Stimulated activated CD4-positive, alpha-beta T cell treated with anti-CD3 and anti-CD28 coated beads, Interleukin-4, amount 100 ng/mL, for 4 hours (primary cell): Measurements from ENCODE around the gene PRKX.
"Not testable (repeated sequence)": the region's sequence is repeated elsewhere in the genome, so short reads cannot be mapped to it uniquely, and the experiment has no call there.

Source experiments
- DNase-seq, 2 experiments: peaks; one replicate each; pipeline ENCODE4 v3.0.0-alpha.2; 2020

PRKX gene

DNA sequence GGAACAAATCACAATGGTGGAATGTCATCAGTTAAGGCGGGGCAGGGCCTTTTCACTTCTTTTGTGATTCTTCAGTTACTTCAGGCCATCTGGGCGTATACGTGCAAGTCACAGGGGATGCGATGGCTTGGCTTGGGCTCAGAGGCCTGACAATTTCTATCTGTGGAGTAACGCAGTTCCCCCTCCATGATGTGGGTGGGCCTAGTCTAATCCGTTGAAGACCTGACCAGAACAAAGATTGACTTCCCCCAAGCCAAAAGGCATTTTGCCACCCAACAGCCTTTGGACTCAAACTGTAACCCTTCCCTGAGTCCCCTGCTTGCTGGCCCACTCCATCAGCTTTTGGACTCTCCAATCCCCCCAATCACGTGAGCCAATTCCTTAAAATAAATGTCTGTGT is 153.4 kb downstream of the PRKX start:
- not testable (repeated sequence) for DNase-seq
